Thyroid gland (tissue), 4 donors: Measurements from ENCODE around the gene SYCE3. TPM values are rescaled to one million over a fixed set of nuclear protein-coding genes. Genes with fewer than 3 reads are reported as not detected.

Experiments used
- DNase-seq, 2 donors: peaks; one replicate each; pipeline ENCODE4 v3.0.0-alpha.2; 2019
- H3K27ac ChIP-seq, 3 donors: fragments of 200-600 bp; sonication (generic); 1 replicate in 2 of 3; 2 replicates in 1 of 3; pipeline ENCODE4 v1.5.1; 2016 to 2019; ENCODE audit warnings: mild to moderate bottlenecking in 1 of 3, moderate library complexity in 1 of 3
- H3K27me3 ChIP-seq: fragments of 200-600 bp; sonication (generic); one replicate; pipeline ENCODE4 v1.5.1; 2019
- H3K36me3 ChIP-seq, 2 donors: fragments of 200-600 bp; sonication (generic); one replicate each; pipeline ENCODE4 v1.5.1; 2016 to 2019
- H3K4me1 ChIP-seq, 2 donors: fragments of 200-600 bp; sonication (generic); one replicate each; pipeline ENCODE4 v1.5.1; 2017 to 2019
- H3K4me3 ChIP-seq, 3 donors: fragments of 200-600 bp; sonication (generic); replicated peaks in 1 of 3; 1 replicate in 2 of 3; 2 replicates in 1 of 3; pipeline ENCODE4 v1.5.1; 2016; ENCODE audit warnings: mild to moderate bottlenecking in 1 of 3
- H3K9me3 ChIP-seq: fragments of 200-600 bp; sonication (generic); one replicate; pipeline ENCODE4 v1.5.1; 2017
- POLR2A ChIP-seq, 2 donors: fragments of 450-650 bp; IDR thresholded peaks; one replicate each; pipeline ENCODE4 v1.6.1; 2017; ENCODE audit warnings: antibody characterized with exemption in 2 of 2, mild to moderate bottlenecking in 2 of 2, moderate library complexity in 1 of 2
- WGBS, 2 donors: methylation state at CpG; one replicate each; pipeline ENCODE4 v1.1.5; 2017; 5-methylcytosine and 5-hydroxymethylcytosine counted together
- intact Hi-C: fragments of 100-400 bp; cut with DNase I; formaldehyde crosslinking; loops from one replicate; pipeline ENCODE4 v1.15.1; 2023
- total RNA-seq, 4 donors: library from RNA; depleted of rRNA; stranded (reverse); fragments of >200 nt; gene quantifications; one replicate each; pipeline ENCODE4 v1.2.3, GENCODE V29; 2016
- TF ChIP-seq, protein P1 (sequence below), 6 experiments: fragments of 200-600 bp in 3 of 6; fragments of 450-650 bp in 3 of 6; sonication (generic) in 3 of 6; IDR thresholded peaks; one replicate each; pipeline ENCODE4 v1.5.1; 2016 to 2019; ENCODE audit warnings: antibody characterized with exemption in 6 of 6, mild to moderate bottlenecking in 2 of 6, inconsistent platforms in 1 of 6, moderate library complexity in 1 of 6

SYCE3 gene
- total RNA-seq, 4 donors from 2014 or later = 3.5 to 6.0 (median 4.3) TPM; not detected in 1

DNA sequence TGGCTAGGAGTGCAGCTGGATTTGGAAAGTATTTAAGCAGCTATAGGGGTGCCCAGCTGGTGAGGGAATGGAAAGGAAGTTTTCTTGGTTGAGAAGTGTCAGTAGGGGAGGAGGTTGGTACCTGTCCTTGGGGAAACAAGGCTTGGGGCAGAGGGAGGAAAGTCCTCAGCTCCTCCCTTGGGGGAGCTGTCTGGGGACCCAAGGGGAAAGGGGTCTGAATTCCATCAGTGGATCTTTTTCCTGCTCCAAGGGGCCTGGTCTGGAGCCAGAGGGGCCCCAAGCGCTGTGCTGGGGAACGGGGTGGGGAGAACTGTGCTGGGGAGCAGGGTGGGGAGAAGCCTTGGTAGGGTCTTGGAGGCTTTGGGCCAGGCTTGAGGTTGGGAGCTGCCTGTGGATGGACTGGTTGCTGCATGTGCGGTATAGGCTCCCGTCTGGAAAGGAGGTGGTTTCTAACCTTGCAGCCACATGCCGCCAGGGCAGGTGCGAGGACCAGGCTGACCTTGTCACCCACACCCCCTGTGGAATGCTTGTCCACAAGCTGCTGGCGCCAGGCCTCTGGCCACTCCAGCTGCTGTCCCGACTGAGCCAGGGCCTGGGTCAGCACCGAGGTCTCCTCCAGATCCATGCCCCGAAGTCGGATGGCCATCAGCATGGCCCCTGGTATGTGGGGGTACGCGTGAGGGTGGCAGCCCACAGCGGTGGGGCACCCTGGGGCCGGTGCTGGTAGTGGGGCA is 33.9 kb downstream of the SYCE3 start:
- 72 to 76% methylated on average over 4 to 9 of the region's 15 CpGs for WGBS, 2 donors
- H3K4me1 ChIP-seq = peaks cover 36 to 46% of the 10 kb centered on the region in 2 donors
- no peaks in the 10 kb centered on the region for H3K9me3 ChIP-seq
- no peaks in the 10 kb centered on the region for H3K27me3 ChIP-seq
- DNase-seq = peak; percentile 44 to 53
- H3K27ac ChIP-seq = peak overlapping the region; percentile 81 to 99 (median 85)
- peak overlapping the region in 1 of 3 donors; percentile 81 for H3K4me3 ChIP-seq
- intact Hi-C loops = no loop called here
- TF ChIP-seq, protein P1, sequence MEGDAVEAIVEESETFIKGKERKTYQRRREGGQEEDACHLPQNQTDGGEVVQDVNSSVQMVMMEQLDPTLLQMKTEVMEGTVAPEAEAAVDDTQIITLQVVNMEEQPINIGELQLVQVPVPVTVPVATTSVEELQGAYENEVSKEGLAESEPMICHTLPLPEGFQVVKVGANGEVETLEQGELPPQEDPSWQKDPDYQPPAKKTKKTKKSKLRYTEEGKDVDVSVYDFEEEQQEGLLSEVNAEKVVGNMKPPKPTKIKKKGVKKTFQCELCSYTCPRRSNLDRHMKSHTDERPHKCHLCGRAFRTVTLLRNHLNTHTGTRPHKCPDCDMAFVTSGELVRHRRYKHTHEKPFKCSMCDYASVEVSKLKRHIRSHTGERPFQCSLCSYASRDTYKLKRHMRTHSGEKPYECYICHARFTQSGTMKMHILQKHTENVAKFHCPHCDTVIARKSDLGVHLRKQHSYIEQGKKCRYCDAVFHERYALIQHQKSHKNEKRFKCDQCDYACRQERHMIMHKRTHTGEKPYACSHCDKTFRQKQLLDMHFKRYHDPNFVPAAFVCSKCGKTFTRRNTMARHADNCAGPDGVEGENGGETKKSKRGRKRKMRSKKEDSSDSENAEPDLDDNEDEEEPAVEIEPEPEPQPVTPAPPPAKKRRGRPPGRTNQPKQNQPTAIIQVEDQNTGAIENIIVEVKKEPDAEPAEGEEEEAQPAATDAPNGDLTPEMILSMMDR (IDR thresholded peaks at IDR 0.05) = no peak
- peak in 1 of 2 donors; percentile 5 for TF ChIP-seq POLR2A (IDR thresholded peaks at IDR 0.05)
- peaks cover 0 to under 1% of the 10 kb centered on the region in 2 donors for H3K36me3 ChIP-seq

DNA sequence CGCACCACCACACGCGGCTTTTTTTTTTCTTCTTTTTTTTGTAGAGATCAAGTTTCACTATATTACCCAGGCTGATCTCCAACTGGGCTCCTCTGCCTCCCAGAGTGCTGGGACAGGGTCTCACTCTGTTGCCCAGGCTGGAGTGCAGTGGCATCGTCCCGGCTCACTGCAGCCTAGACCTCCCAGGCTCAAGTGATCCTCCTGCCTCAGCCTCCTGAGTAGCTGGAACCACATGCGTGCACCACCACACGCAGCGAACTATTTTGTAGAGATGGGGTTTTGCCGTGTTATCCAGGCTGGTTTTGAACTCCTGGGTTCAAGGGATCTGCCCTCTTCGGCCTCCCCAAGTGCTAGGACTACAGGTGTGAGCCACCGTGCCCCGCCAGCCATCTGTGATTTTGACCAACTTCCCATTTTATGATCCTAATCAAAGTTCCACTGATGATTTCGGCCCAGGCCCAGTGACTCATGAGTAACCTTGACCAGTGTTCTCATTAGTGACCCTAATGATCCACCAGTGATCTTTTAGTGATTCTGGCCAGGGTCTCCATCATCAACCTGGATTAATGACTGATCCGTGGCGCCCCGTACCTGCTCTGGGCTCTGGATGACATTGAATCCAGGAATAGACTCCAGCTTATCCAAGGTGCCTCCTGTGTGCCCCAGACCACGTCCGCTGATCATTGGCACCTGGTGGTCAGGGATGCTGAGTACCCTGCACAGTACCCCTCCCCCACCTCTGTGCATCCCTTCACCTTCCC is 34.6 kb downstream of the SYCE3 start:
- H3K36me3 ChIP-seq = peaks cover 6 to 8% of the 10 kb centered on the region in 2 donors
- no peaks in the 10 kb centered on the region for H3K27me3 ChIP-seq
- H3K27ac ChIP-seq = no peak overlapping the region
- no peak for DNase-seq
- H3K9me3 ChIP-seq = no peaks in the 10 kb centered on the region
- H3K4me3 ChIP-seq = no peak overlapping the region
- intact Hi-C loops = no loop called here
- WGBS, 2 donors = 89% methylated on average over 17 to 18 of the region's 18 CpGs
- no peak for TF ChIP-seq POLR2A (IDR thresholded peaks at IDR 0.05)
- TF ChIP-seq, protein P1 (IDR thresholded peaks at IDR 0.05) = no peak
- peaks cover 30 to 40% of the 10 kb centered on the region in 2 donors for H3K4me1 ChIP-seq

DNA sequence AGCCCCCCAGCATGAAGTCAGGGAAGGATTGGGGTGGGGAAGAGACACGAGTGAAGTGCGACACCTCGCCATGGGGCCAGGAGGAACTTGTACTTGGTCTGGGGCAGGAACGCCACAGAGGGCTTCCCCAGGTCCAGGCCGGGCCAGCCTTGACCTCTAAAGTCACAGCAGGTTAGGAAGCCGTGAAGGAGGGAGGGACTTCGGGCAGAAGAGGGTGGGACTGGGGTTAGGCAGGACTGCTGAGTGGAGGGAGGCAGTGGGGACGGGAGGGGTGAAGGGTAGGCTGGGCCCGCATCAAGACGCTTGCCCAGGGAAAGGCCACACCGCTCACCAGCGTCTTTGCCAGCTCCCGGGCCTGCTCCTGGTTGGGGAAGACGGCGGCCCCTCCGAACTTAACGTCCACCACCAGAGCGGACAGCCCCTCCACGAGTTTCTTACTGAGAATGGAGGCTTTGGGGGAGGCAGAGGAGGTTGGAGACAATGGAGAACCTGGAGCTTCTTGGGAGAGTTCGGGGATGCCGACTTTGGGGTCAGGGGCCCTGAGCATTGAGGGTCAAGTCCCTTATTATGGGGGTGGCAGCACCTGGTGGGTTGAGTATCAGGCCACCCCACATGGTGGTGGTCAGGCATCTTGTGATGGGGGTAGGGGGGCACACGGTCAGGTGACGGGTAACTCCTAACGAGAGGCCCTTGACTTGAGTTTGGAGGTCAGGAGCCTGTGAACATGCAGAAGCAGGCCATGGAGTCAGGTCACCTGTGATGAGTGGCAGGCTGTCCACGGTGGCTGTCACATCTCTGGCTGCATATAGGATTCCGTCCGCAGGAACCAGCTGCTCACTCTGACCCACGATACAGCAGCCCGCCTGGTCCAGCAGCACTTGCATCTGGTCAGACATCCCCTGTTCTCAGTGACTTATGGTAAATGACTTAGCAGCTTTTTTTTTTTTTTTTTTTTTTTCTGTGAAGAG is 35.6 kb downstream of the SYCE3 start:
- peaks cover 27 to 32% of the 10 kb centered on the region in 2 donors for H3K4me1 ChIP-seq
- peak overlapping the region; percentile 86 to 97 (median 91) for H3K27ac ChIP-seq
- intact Hi-C loops = no loop called here
- peaks cover 15 to 18% of the 10 kb centered on the region in 2 donors for H3K36me3 ChIP-seq
- TF ChIP-seq, protein P1 (IDR thresholded peaks at IDR 0.05) = no peak
- no peak for TF ChIP-seq POLR2A (IDR thresholded peaks at IDR 0.05)
- H3K27me3 ChIP-seq = no peaks in the 10 kb centered on the region
- WGBS, 2 donors = 68% methylated on average over 27 to 28 of the region's 29 CpGs
- peak in 1 of 2 donors; percentile 27 for DNase-seq
- no peaks in the 10 kb centered on the region for H3K9me3 ChIP-seq
- peak overlapping the region in 2 of 3 donors; percentile 19 to 83 for H3K4me3 ChIP-seq

DNA sequence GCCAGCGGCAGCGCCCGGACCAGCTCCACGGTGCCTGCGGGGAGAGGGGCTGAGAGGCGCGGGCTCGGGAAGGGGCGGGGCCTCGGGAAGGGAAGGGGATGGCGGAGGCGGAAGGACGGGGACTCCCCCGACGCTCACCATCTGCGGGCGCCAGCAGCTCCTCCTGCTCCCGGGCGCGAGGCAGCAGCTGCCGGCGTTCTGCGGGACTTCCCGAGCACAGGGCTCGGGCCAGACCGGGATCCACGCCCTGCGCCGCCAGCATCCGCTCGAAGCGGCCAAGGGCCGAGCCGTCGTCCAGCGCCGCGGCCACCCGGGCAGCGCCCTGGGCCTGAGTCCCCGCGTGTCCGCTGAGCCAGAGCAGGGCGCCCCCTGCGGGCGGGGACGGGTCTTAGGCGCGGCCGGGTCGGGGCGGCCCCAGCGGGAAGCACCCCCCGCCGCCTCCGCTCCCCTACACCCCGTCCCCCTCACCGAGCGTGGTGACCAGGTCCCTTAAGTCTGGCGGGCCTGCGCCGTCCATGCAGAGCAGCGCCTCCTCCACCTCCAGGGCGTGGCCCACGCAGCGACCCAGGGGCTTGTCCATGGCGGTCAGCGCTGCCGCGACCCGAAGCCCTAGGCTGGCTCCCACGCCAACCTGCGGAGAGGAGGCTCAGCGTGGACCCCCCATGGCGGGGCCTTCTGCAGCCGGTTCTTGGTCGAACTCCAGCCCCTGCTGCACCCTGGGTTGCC is 36.4 kb downstream of the SYCE3 start:
- Histone ChIP-seq H3K36me3 (peaks cover 21 to 24% of the 10 kb centered on the region in 2 donors), H3K27me3 (no peaks in the 10 kb centered on the region), H3K27ac (peak overlapping the region; percentile 86 to 97 (median 91)), H3K4me1 (peaks cover 22 to 32% of the 10 kb centered on the region in 2 donors), H3K4me3 (peak overlapping the region; percentile 19 to 83 (median 64)), H3K9me3 (no peaks in the 10 kb centered on the region)
- intact Hi-C loops = no loop called here
- WGBS, 2 donors = 2 to 5% methylated on average over 16 to 30 of the region's 77 CpGs
- TF ChIP-seq POLR2A (IDR thresholded peaks at IDR 0.05) = no peak
- TF ChIP-seq, protein P1 (IDR thresholded peaks at IDR 0.05) = peak in 4 of 6 experiments; percentile 39 to 59 (median 54)
- peak; percentile 80 to 83 for DNase-seq
